Right atrium auricular region (tissue), 2 donors: ENCODE measurements around the gene POLA2. TPM values are rescaled to one million over a fixed set of nuclear protein-coding genes. Genes with fewer than 3 reads are reported as not detected.

Source experiments
- DNase-seq: peaks from one replicate; pipeline ENCODE4 v3.0.0-alpha.2; 2019; ENCODE audit warnings: low spot score
- H3K27ac ChIP-seq, 2 donors: fragments of 200-600 bp; sonication (generic); 1 replicate in 1 of 2; 2 replicates in 1 of 2; pipeline ENCODE4 v1.5.1; 2016 to 2019
- H3K27me3 ChIP-seq, 2 donors: fragments of 200-600 bp; sonication (generic); one replicate each; pipeline versions ENCODE4 v1.5.1 to v1.6.0; 2017 to 2019
- H3K36me3 ChIP-seq: fragments of 200-600 bp; sonication (generic); one replicate; pipeline ENCODE4 v1.5.1; 2016
- H3K4me1 ChIP-seq, 2 donors: fragments of 200-600 bp; sonication (generic); one replicate each; pipeline versions ENCODE4 v1.5.1 to v1.6.0; 2017 to 2019
- H3K4me3 ChIP-seq, 2 donors: fragments of 200-600 bp; sonication (generic); 1 replicate in 1 of 2; 2 replicates in 1 of 2; pipeline ENCODE4 v1.5.1; 2017 to 2019; ENCODE audit warnings: mild to moderate bottlenecking in 1 of 2, moderate library complexity in 1 of 2
- H3K9me3 ChIP-seq, 2 donors: fragments of 200-600 bp; sonication (generic); one replicate each; pipeline ENCODE4 v1.5.1; 2019
- CTCF ChIP-seq, 2 donors: fragments of 200-600 bp; sonication (generic); IDR thresholded peaks; one replicate each; pipeline ENCODE4 v1.5.1; 2019; ENCODE audit warnings: antibody characterized with exemption in 2 of 2
- total RNA-seq, 2 donors: library from RNA; depleted of rRNA; stranded (reverse); fragments of >200 nt; gene quantifications; one replicate each; pipeline ENCODE4 v1.1.0, GENCODE V29; 2016

POLA2 gene
- 10 to 100 TPM in 1 of 2 donors, 1 to 10 TPM in 1; 4.5 to 12.4 TPM for total RNA-seq

GRCh38 chr11:65261591-65262380 is at the start of gene POLA2:
Gene POLA2, plus strand, starts transcription at chr11:65261962. Its CDS starts 331 bp downstream, at chr11:65262293.
- H3K4me1 ChIP-seq: peaks cover 0 to 18% of the 10 kb centered on the region in 2 donors
- TF ChIP-seq CTCF (IDR thresholded peaks at IDR 0.05): no peak
- DNase-seq: peak; percentile 95
- H3K9me3 ChIP-seq: no peaks in the 10 kb centered on the region
- H3K36me3 ChIP-seq: no peaks in the 10 kb centered on the region
- peak within 1 kb of the TSS; percentile 48 to 68 for H3K4me3 ChIP-seq
- peak within 1 kb of the TSS; percentile 87 to 88 for H3K27ac ChIP-seq
- H3K27me3 ChIP-seq: no peaks in the 10 kb centered on the region

- Histone ChIP-seq H3K27ac (no peak overlapping the region), H3K4me3 (no peak overlapping the region), H3K4me1 (no peaks in the 10 kb centered on the region), H3K27me3 (no peaks in the 10 kb centered on the region), H3K36me3 (peaks cover 43% of the 10 kb centered on the region), H3K9me3 (no peaks in the 10 kb centered on the region)
- no peak for TF ChIP-seq CTCF (IDR thresholded peaks at IDR 0.05)
- no peak for DNase-seq
Observed at GRCh38 chr11:65212226-65212801, 49.4 kb upstream of the POLA2 start.

- Histone ChIP-seq H3K27me3 (no peaks in the 10 kb centered on the region), H3K4me3 (no peak overlapping the region), H3K36me3 (peaks cover 33% of the 10 kb centered on the region), H3K4me1 (no peaks in the 10 kb centered on the region), H3K27ac (no peak overlapping the region), H3K9me3 (no peaks in the 10 kb centered on the region)
- no peak for DNase-seq
- TF ChIP-seq CTCF (IDR thresholded peaks at IDR 0.05): no peak
Observed at GRCh38 chr11:65213322-65214211, 48.2 kb upstream of the POLA2 start.

- Histone ChIP-seq H3K9me3 (no peaks in the 10 kb centered on the region), H3K36me3 (peaks cover 25% of the 10 kb centered on the region), H3K4me3 (no peak overlapping the region), H3K27ac (no peak overlapping the region), H3K27me3 (no peaks in the 10 kb centered on the region), H3K4me1 (no peaks in the 10 kb centered on the region)
- no peak for DNase-seq
- no peak for TF ChIP-seq CTCF (IDR thresholded peaks at IDR 0.05)
Observed at GRCh38 chr11:65214212-65214845, 47.4 kb upstream of the POLA2 start.

- Histone ChIP-seq H3K9me3 (no peaks in the 10 kb centered on the region), H3K4me3 (no peak overlapping the region), H3K4me1 (no peaks in the 10 kb centered on the region), H3K36me3 (peaks cover 13% of the 10 kb centered on the region), H3K27ac (no peak overlapping the region), H3K27me3 (no peaks in the 10 kb centered on the region)
- no peak for DNase-seq
- no peak for TF ChIP-seq CTCF (IDR thresholded peaks at IDR 0.05)
Observed at GRCh38 chr11:65215441-65216076, 46.2 kb upstream of the POLA2 start.
